Measurements from ENCODE around the gene ZIC1.

Gene ZIC1

DNA sequence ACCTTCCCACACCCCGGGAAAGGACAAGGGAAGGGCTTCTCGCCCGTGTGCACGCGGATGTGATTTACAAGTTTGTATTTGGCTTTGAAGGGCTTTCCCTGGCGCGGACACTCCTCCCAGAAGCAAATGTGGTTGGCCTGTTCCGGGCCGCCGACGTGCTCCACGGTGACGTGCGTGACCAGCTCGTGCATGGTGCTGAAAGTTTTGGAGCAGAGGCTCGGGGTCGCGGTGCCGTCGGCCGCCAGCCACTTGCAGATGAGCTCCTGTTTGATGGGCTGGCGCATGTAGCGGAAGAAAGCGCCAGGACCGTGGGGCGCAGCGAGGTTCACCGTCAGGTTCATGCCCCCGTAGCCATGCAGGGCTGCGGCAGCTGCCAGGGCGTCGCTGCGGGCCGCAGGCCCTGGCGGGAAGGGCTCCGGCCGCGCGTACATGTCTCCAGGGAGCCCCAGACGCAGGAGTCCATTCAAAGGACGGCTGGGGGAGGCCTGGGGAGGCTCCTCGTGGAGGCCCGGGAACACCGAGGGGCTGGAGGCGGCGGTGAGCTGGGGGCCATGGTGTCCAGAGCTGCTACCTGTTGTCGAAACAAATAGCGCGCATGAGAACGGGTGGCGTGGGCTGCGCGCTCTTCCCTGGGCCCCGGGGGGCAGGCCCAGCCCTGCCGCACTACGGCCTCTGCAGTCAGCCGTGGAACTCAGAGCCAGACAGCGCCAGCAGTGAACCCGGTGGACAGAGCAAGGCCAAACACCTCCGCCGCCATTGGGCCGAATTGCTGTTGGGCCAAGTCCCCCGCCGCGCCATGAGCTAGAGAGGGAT, 13.1 kb upstream of the ZIC1 start:
- no peak for DNase-seq (ENCODE audit: low read depth in 1 of 2, low spot score in 1 of 2)

DNA sequence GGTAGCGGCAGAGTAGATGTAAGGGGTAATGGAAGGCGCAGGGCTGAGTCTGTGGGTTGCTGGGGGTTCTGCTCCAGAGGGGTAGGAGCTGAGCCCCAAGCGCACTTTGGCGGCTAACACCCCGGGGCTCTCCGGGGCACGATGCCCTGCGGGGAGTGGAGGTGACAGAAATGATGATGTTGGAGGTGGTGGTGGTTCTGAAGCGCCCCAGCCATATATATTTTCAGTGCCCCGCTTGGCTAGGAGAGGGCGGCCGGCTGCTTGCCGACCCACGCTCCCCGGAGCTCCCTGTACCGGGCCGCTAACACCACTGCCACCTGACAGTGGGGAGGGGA, 12.5 kb upstream of the ZIC1 start:
- DNase-seq (ENCODE audit: low read depth in 1 of 2, low spot score in 1 of 2) = no peak

GRCh38 chr3:147397155-147397874, 11.8 kb upstream of the ZIC1 start:
- no peak for DNase-seq (ENCODE audit: low read depth in 1 of 2, low spot score in 1 of 2)

- DNase-seq (ENCODE audit: low read depth in 1 of 2, low spot score in 1 of 2) = no peak
Observed at GRCh38 chr3:147397875-147398812, 11.0 kb upstream of the ZIC1 start.

- no peak for DNase-seq (ENCODE audit: low read depth in 1 of 2, low spot score in 1 of 2)
Observed at GRCh38 chr3:147398813-147399534, 10.2 kb upstream of the ZIC1 start.

- no peak for DNase-seq (ENCODE audit: low read depth in 1 of 2, low spot score in 1 of 2)
Observed at GRCh38 chr3:147400111-147400510, 9.1 kb upstream of the ZIC1 start.

DNA sequence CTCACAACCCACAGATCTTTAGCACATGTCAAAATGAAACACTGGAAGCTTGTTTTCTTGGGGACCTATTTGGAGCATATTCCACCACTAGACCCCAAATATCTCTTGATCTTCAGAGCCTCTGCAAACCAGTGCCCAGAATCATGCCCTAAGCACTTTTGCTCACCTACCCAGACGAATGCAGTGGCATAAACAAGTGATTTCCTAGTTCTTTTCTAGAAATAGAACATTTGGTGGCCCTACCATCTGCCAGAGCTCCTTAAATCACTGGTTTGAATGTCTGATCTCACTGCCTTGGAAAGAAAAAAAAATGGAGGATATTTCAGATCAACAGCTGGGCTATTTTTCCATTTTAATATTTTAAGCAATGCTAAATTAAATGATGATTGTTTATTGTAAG, 8.2 kb upstream of the ZIC1 start:
- DNase-seq (ENCODE audit: low read depth in 1 of 2, low spot score in 1 of 2) = no peak

- no peak for DNase-seq (ENCODE audit: low read depth in 1 of 2, low spot score in 1 of 2)
Observed at GRCh38 chr3:147401421-147401820, 7.7 kb upstream of the ZIC1 start.

GRCh38 chr3:147402159-147402558, 7.0 kb upstream of the ZIC1 start:
- no peak for DNase-seq (ENCODE audit: low read depth in 1 of 2, low spot score in 1 of 2)

- no peak for DNase-seq (ENCODE audit: low read depth in 1 of 2, low spot score in 1 of 2)
Observed at GRCh38 chr3:147403511-147403910, 5.7 kb upstream of the ZIC1 start.

- DNase-seq (ENCODE audit: low read depth in 1 of 2, low spot score in 1 of 2) = no peak
Observed at GRCh38 chr3:147404000-147404799, 5.0 kb upstream of the ZIC1 start.

- DNase-seq (ENCODE audit: low read depth in 1 of 2, low spot score in 1 of 2) = no peak
Observed at GRCh38 chr3:147404800-147405230, 4.3 kb upstream of the ZIC1 start.

- DNase-seq (ENCODE audit: low read depth in 1 of 2, low spot score in 1 of 2) = no peak
Observed at GRCh38 chr3:147405231-147406027, 3.7 kb upstream of the ZIC1 start.

- no peak for DNase-seq (ENCODE audit: low read depth in 1 of 2, low spot score in 1 of 2)
Observed at GRCh38 chr3:147406028-147406931, 2.9 kb upstream of the ZIC1 start, which contains the start of gene ZIC4. Gene ZIC4, minus strand, starts transcription at chr3:147406543. Its CDS starts 3,746 bp downstream, at chr3:147402797.

- DNase-seq (ENCODE audit: low read depth in 1 of 2, low spot score in 1 of 2) = no peak
Observed at GRCh38 chr3:147407114-147407497, 2.1 kb upstream of the ZIC1 start.

DNA sequence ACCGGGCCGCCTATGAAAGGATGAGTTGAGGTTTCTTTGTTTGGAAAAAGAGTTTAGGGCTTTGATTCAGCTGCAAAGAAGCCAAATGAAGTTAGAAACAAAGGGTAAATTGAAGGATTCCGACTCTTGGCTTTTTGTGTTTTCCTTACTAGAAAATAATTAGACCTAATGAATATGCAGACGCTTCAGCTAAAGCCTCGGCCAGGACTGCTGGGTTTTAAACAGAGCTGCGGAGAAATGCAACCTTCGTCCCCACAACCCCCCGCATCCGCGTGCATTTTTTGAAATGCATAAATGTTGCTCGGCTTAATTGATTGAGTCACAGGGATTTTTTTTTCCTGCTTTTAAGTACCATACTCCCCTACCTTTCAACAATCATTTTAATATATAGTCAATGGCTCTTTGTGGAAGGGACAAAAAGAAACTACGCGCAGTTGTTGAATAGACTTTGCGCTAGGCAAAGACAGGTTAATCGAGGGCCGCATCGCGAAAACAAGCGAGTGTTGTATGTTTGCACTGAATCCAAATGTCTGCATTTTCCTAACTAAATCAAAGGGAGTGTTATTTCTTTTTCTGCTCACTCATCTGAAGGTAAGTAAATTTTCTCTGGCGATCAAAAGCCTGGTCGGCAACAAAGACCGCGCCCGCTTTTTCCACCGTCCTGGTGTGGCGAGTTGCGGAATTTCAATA, 1.5 kb upstream of the ZIC1 start:
- DNase-seq (ENCODE audit: low read depth in 1 of 2, low spot score in 1 of 2) = no peak

All from activated CD4-positive, alpha-beta T cell treated with anti-CD3 and anti-CD28 coated beads, Interleukin-2, amount 50 U/mL, for 24 hours (primary cell).